ENCODE measurements around the gene SMYD3.
"Not testable (repeated sequence)": the region's sequence is repeated elsewhere in the genome, so short reads cannot be mapped to it uniquely, and the experiment has no call there.

The SMYD3 gene

DNA sequence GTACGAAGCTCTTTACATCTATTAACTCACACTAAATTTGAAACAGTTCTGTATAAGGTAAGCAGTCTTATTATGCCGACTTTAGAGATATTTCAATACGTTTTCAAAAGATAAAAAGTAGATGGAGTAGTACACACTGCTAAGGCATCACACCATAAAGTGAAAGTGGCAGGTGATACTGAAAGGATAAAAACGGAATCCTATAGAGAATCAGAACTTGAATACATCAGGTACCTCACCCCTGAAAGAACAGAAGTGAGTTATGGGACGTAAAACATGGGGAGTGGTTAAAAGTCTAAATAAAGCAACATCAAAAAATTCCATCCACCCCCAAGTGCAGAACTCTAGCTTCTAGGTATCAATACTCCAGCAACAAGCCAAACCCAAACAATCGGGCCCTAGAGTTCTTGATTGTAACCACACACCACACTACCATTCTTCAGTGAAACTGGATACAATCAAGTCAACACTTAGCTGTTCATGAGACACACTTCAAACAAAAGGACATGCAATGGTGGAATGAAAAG is 142.6 kb downstream of the SMYD3 start:
- H2AFZ ChIP-seq (ENCODE audit: low read length), result no peak overlapping the region
- H3K79me2 ChIP-seq (ENCODE audit: low read length), result no peaks in the 10 kb centered on the region
- no peaks in the 10 kb centered on the region for H3K4me1 ChIP-seq (ENCODE audit: low read length)
- H3K9ac ChIP-seq (ENCODE audit: low read length), result no peak overlapping the region
- no peaks in the 10 kb centered on the region for H3F3A ChIP-seq (ENCODE audit: insufficient read depth, low read length)
- H4K20me1 ChIP-seq (ENCODE audit: insufficient read depth, low read length), result no peaks in the 10 kb centered on the region
- no peak for DNase-seq
- no peak overlapping the region for H3K27ac ChIP-seq (ENCODE audit: low read length)
- H3K36me3 ChIP-seq (replicated peaks; ENCODE audit: insufficient read depth, low read length), result no peaks in the 10 kb centered on the region
- H3K9me2 ChIP-seq (replicated peaks; ENCODE audit: insufficient read depth, low read length), result no peaks in the 10 kb centered on the region
- H3K4me3 ChIP-seq (ENCODE audit: low read length), result no peak overlapping the region
- no peaks in the 10 kb centered on the region for H3K9me3 ChIP-seq (replicated peaks; ENCODE audit: insufficient read depth, low read length)
- TF ChIP-seq EZH2 (optimal IDR thresholded peaks at IDR 0.05; ENCODE audit: low read depth, low read length), result no peak
- TF ChIP-seq, protein P1, sequence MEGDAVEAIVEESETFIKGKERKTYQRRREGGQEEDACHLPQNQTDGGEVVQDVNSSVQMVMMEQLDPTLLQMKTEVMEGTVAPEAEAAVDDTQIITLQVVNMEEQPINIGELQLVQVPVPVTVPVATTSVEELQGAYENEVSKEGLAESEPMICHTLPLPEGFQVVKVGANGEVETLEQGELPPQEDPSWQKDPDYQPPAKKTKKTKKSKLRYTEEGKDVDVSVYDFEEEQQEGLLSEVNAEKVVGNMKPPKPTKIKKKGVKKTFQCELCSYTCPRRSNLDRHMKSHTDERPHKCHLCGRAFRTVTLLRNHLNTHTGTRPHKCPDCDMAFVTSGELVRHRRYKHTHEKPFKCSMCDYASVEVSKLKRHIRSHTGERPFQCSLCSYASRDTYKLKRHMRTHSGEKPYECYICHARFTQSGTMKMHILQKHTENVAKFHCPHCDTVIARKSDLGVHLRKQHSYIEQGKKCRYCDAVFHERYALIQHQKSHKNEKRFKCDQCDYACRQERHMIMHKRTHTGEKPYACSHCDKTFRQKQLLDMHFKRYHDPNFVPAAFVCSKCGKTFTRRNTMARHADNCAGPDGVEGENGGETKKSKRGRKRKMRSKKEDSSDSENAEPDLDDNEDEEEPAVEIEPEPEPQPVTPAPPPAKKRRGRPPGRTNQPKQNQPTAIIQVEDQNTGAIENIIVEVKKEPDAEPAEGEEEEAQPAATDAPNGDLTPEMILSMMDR (IDR thresholded peaks at IDR 0.05; ENCODE audit: low read length), result no peak
- no peak for TF ChIP-seq EZH2phosphoT487 (IDR thresholded peaks at IDR 0.05; ENCODE audit: low read length)
- no peaks in the 10 kb centered on the region for H3K27me3 ChIP-seq (replicated peaks; ENCODE audit: insufficient read depth, low read length)
- no peak overlapping the region for H3K4me2 ChIP-seq (ENCODE audit: low read depth, low read length)

DNA sequence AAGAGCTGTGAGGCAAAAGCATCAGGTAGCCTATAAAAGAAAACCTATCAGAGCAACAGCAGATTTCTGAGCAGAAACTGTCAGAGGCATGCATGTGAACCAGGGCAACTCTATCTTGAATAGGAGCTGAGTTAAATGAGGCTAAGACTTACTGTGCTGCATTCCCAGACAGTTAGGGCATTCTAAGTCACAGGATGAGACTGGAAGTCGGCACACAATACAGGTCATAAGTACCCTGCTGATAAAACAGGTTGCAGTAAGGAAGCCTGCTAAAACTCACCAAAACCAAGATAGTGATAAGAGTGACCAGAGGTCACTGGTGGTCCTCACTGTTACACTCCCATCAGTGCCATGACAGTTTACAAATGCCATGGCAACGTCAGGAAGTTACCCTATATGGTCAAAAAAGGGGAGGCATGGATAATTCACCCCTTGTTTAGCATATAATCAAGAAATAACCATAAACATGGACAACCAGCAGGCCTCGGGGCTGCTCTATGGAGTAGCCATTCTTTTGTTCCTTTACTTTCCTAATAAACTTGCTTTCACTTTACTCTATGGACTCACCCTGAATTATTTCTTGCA is 150.0 kb downstream of the SMYD3 start:
- not testable (repeated sequence) for H3K9me3 ChIP-seq (replicated peaks; ENCODE audit: insufficient read depth, low read length); DNase-seq; H3K9ac ChIP-seq (ENCODE audit: low read length); H3F3A ChIP-seq (ENCODE audit: insufficient read depth, low read length); H4K20me1 ChIP-seq (ENCODE audit: insufficient read depth, low read length); H3K4me2 ChIP-seq (ENCODE audit: low read depth, low read length); H3K27me3 ChIP-seq (replicated peaks; ENCODE audit: insufficient read depth, low read length); H3K27ac ChIP-seq (ENCODE audit: low read length); H3K36me3 ChIP-seq (replicated peaks; ENCODE audit: insufficient read depth, low read length); H3K9me2 ChIP-seq (replicated peaks; ENCODE audit: insufficient read depth, low read length); H3K4me1 ChIP-seq (ENCODE audit: low read length); H3K4me3 ChIP-seq (ENCODE audit: low read length); H2AFZ ChIP-seq (ENCODE audit: low read length); H3K79me2 ChIP-seq (ENCODE audit: low read length)

DNA sequence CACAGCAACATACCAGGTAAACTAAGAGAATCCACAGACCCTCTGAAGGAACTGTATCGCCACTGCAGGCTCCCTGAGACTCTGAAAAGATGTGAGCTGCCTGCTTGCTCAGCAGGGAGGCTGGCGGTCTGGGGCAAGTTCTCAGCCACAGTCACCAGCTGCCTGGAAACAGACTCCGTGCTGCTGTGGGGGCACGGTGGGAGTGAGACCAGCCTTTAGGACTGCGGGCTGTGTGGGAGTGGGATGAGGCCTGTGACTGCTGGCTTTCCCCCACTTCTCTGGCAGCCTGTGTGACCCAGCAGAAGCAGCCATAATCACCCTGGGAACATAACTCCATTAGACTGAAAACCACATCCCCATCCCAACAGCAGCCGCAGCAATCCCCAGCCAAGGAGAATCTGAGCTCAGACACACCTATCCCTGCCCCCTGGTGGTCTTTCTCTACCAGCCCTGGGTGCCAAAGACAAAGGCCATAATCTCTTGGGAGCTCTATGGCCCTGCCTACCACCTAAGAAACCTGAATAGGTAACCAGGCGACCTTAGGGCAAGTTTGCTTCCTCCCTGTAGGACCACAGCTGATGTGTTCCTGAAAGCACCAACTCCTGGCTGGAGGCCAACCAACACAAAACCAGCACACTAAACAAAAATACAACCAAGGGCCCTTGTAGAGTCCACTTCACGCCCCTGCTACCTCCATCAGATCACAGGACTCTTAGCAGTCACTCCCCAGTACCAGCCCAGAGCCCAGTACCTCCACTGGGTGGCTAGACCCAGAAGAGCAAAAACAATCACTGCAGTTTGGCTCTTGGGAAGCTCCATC is 151.5 kb downstream of the SMYD3 start:
- Histone ChIP-seq H3K9me2 (replicated peaks; ENCODE audit: insufficient read depth, low read length) (no peaks in the 10 kb centered on the region), H3K36me3 (replicated peaks; ENCODE audit: insufficient read depth, low read length) (no peaks in the 10 kb centered on the region), H4K20me1 (ENCODE audit: insufficient read depth, low read length) (no peaks in the 10 kb centered on the region), H3K4me1 (ENCODE audit: low read length) (no peaks in the 10 kb centered on the region), H3K4me3 (ENCODE audit: low read length) (no peak overlapping the region), H3K4me2 (ENCODE audit: low read depth, low read length) (no peak overlapping the region), H3K27ac (ENCODE audit: low read length) (no peak overlapping the region), H2AFZ (ENCODE audit: low read length) (no peak overlapping the region), H3F3A (ENCODE audit: insufficient read depth, low read length) (no peaks in the 10 kb centered on the region), H3K9ac (ENCODE audit: low read length) (no peak overlapping the region), H3K27me3 (replicated peaks; ENCODE audit: insufficient read depth, low read length) (no peaks in the 10 kb centered on the region), H3K9me3 (replicated peaks; ENCODE audit: insufficient read depth, low read length) (no peaks in the 10 kb centered on the region), H3K79me2 (ENCODE audit: low read length) (no peaks in the 10 kb centered on the region)
- TF ChIP-seq EZH2 (optimal IDR thresholded peaks at IDR 0.05; ENCODE audit: low read depth, low read length) (no peak), EZH2phosphoT487 (IDR thresholded peaks at IDR 0.05; ENCODE audit: low read length) (no peak)
- TF ChIP-seq, protein P1 (IDR thresholded peaks at IDR 0.05; ENCODE audit: low read length), result no peak
- DNase-seq, result no peak

DNA sequence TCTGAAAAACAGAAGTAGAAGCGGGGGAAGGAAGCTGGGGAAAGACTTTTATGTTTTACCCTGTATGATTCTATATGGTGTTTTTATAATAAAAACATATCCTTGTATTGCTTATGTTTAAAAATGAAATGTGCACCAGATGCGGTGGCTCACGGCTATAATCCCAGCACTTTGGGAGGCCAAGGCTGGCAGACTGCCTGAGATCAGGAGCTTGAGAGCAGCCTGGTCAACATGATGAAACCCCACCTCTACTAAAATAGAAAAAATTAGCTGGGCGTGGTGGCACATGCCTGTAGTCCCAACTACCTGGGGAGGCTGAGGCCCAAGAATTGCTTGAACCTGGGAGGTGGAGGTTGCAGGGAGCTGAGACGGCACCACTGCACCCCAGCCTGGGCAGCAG is 155.4 kb downstream of the SMYD3 start:
- no peaks in the 10 kb centered on the region for H4K20me1 ChIP-seq (ENCODE audit: insufficient read depth, low read length)
- no peaks in the 10 kb centered on the region for H3F3A ChIP-seq (ENCODE audit: insufficient read depth, low read length)
- no peak overlapping the region for H3K4me2 ChIP-seq (ENCODE audit: low read depth, low read length)
- H2AFZ ChIP-seq (ENCODE audit: low read length), result no peak overlapping the region
- H3K27me3 ChIP-seq (replicated peaks; ENCODE audit: insufficient read depth, low read length), result no peaks in the 10 kb centered on the region
- H3K27ac ChIP-seq (ENCODE audit: low read length), result no peak overlapping the region
- no peak overlapping the region for H3K4me3 ChIP-seq (ENCODE audit: low read length)
- no peaks in the 10 kb centered on the region for H3K9me3 ChIP-seq (replicated peaks; ENCODE audit: insufficient read depth, low read length)
- H3K4me1 ChIP-seq (ENCODE audit: low read length), result no peaks in the 10 kb centered on the region
- TF ChIP-seq EZH2phosphoT487 (IDR thresholded peaks at IDR 0.05; ENCODE audit: low read length), result no peak
- TF ChIP-seq, protein P1 (IDR thresholded peaks at IDR 0.05; ENCODE audit: low read length), result no peak
- TF ChIP-seq EZH2 (optimal IDR thresholded peaks at IDR 0.05; ENCODE audit: low read depth, low read length), result no peak
- no peaks in the 10 kb centered on the region for H3K36me3 ChIP-seq (replicated peaks; ENCODE audit: insufficient read depth, low read length)
- H3K9ac ChIP-seq (ENCODE audit: low read length), result no peak overlapping the region
- DNase-seq, result no peak
- no peaks in the 10 kb centered on the region for H3K9me2 ChIP-seq (replicated peaks; ENCODE audit: insufficient read depth, low read length)
- no peaks in the 10 kb centered on the region for H3K79me2 ChIP-seq (ENCODE audit: low read length)
